IPS-NIHi7 (cell line): ENCODE measurements around the gene MED15.
"Not testable (repeated sequence)": the region's sequence is repeated elsewhere in the genome, so short reads cannot be mapped to it uniquely, and the experiment has no call there.

ENCODE experiments used
- DNase-seq: peaks from one replicate; pipeline ENCODE4 v3.0.0; 2012; ENCODE audit warnings: mixed read lengths; ENCODE audit errors: extremely low spot score

MED15 gene, protein sequence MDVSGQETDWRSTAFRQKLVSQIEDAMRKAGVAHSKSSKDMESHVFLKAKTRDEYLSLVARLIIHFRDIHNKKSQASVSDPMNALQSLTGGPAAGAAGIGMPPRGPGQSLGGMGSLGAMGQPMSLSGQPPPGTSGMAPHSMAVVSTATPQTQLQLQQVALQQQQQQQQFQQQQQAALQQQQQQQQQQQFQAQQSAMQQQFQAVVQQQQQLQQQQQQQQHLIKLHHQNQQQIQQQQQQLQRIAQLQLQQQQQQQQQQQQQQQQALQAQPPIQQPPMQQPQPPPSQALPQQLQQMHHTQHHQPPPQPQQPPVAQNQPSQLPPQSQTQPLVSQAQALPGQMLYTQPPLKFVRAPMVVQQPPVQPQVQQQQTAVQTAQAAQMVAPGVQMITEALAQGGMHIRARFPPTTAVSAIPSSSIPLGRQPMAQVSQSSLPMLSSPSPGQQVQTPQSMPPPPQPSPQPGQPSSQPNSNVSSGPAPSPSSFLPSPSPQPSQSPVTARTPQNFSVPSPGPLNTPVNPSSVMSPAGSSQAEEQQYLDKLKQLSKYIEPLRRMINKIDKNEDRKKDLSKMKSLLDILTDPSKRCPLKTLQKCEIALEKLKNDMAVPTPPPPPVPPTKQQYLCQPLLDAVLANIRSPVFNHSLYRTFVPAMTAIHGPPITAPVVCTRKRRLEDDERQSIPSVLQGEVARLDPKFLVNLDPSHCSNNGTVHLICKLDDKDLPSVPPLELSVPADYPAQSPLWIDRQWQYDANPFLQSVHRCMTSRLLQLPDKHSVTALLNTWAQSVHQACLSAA

DNA sequence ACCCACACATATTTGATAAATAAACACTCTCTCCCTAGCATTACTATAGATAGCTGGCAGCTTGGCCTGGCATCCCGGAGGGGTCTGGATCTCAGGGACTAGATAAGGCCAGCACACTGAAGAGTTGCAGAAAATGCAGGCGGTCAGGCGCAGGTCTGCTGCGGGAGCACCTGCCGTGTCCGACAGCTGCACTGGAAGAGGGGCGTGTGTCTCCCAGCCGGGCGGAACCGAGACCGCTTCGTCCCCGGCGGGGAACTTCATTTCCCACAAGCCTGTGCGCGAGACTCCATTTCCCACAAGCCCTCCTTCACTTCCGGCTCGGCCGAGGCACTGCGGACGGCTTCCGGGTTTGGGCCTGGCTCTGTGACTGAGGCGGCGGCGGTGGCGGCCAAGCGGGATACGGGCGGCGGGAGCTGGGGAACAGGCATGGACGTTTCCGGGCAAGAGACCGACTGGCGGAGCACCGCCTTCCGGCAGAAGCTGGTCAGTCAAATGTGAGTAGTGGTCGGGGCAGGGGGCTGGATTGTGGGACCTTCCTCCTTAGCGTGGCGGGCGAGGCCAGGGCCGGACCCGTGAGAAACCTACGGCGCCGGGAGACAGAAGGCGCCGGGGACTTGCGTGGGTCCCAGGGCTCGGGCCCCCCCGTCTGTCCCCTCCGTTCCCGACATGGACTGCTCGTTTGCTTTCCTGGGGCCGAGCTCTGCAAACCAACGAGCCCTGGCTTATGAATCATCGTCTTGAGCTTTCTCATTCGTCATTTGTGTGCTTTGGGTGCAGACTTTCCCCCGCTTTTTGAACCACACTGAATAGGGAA is at the start of gene MED15:
TSS of gene MED15 (plus strand) at position 358 of the 814 bp plus-strand sequence. CDS start at position 427, 69 bp downstream.
- DNase-seq = peak; percentile 90

DNA sequence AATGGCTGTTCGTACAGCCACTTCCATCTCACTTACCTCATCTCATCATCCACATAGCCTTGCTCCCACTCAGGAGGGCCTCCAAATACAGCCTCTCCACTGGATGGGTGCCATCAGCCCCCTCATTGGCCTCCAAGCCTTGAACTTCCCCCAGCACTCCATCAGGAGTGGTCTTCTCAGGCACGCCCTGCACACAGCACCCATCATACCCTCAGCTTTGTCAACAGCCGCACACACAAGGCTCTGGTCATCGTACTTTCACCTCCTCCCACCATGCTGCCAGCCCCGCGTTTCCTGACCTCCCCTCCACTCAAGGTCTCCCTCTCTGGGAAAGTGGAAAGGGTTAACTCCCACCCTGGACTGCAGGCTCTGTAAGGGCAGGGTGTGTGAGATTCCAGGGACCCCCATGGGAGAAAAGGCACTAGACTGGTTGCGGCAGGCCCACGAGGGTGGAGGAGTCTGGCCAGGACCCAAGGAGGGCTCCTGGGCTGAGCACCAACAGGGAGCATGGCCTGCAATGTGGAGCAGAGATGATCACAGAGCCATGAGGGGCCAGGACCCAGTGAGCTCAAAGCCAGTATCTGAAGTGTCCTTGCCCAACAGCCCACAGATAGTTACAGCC is 48.8 kb upstream of the MED15 start:
- no peak for DNase-seq

DNA sequence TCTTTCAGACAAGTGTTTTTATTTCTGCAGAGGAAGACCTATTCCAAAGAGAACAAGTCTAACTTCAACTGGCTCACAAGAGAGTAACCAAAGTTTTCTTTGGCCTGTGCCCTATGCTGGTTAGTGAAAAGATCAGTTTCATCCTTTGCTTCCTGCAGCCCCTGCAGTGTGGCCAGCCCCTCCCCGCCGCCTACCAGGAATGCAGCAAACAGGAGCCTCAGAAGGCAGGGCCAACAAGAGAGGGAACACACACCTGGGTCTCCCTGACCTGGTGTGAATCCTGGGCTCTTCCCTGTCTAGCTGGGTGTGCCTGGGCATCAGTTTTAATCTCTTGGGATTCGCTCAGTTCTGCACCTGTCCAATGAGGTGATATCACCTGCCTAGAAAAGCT is 48.3 kb upstream of the MED15 start:
- DNase-seq = no peak

DNA sequence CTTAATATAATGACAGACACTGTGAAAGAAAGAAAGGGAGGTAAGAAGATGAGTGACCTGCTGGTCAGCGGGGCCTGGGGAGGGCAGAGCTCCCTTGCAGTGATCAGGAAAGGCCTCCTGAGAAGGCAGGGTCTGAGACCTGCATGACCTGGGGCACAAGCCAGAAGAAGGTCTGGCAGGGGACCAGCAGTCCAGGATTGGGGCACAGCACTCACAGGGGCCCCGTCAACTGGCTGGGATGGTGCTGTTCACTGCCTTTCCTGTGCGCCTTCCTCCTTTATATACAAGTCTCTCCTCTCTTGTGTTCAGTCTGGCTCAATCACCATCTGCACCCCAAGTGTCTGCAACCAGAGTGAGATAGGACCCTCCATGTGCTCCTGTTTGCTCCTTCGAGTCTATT is 47.5 kb upstream of the MED15 start:
- no peak for DNase-seq

DNA sequence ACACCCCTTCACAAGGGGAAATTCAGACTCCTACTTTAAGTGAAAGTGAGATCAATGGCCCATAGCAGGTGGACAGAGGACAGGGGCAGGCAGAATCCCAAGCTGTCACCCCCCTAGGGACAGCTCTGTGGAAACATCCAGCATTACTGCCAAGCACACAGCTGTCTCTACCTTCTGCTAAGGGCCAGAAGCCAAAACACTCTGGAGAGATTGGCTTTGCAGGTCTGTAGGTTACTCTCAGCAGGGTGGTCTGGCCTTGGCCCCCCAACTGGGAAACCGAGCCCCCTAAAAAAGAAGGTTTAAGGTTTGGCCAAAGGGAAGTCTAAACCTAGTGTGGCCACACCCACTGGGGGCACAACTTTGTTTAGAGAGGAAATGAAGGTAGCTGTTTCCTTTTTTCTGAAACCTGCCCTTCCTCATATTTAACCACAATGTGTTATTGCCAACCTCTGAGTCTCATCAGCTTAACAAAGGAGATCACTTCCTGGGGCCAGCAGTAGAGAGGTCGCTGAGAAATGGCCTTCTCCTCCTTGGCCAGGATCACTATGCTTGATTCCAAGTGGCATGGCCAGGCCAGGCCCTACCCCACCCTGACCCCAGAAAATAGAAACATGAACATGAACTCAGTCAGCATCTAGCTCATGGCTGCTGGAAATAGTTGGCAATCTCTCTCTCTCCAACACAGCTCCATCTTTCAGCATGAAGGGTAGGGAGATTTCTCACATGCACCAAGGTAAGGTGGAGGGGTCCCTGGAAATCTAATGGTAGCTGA is 43.9 kb upstream of the MED15 start:
- DNase-seq = no peak

DNA sequence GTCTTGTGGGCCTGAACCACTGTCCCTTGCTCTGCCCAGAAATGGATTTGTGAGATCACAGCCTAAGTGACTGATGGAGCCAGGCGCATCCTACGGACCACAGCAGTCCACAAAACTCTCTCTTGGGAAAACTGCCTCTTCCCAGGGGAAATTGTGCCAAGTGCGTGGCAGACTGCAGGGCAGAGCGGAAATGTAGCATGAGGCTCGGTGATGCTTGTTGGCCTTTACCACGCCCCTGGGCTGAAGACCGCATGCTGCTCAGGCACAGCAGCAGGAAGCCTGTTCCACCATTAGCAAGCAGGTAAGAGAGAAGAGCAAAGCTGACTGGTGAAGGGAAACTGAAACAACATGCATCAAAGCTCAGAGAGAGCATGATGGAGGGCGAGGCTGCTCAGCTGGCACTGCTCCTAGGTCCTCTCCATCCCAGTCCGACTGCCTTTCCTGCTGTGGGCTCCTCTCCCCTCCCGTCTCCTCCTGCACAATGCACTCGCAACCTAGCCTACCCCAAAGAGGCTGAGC is 43.3 kb upstream of the MED15 start:
- DNase-seq = no peak

DNA sequence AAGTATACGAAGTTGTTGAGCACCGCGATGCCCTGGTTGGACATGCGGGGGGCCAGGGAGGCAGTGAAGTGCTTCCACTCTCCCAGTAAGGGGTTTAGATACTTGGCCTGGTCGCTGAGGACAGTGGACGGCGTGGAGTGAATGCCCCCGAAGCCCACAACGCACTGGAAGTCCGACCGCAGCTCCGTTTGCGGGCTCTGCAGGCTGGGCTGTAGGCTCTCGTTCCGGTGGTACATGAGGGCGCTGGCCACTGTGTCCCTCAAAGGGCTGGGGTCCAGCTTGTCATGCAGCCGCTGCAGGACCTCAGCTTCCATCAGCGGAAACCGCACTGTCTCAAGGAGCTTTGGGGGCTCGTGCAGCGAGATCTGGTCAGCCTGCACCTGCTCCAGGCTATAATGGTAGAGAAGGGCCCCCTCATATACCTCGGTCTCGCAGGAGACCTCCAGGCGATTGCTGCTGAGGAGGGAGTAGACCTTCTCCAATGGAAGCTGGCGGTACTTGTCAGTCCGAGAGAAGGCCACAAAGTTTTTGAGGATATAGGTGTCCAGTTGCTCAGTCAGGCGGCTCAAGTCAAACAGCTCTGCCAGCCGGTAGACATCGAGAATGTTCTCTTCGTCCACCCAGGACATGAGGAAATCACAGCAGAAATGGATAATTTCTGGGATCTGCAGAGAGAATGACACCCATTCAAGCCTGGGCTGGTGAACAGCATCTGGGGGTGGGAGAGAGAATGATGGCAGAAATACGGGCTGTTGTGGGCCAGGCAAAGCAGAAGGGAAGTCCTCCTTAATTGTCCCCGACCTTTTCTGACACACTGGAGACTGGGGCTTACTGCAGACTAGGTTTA is 42.3 kb upstream of the MED15 start:
- no peak for DNase-seq

DNA sequence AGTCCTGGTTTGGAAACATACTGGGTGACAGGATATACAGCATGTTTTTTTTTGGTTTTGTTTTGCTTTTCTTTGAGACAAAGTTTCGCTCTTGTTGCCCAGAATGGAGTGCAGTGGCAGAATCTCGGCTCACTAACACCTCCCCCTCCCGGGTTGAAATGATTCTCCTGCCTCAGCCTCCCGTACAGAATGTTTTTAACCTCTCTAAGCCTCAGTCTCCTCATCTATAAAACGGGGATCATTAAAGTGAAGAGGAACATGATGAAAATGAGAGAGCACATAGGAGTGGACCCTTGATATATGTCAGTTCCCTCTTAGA is 41.7 kb upstream of the MED15 start:
- no peak for DNase-seq

DNA sequence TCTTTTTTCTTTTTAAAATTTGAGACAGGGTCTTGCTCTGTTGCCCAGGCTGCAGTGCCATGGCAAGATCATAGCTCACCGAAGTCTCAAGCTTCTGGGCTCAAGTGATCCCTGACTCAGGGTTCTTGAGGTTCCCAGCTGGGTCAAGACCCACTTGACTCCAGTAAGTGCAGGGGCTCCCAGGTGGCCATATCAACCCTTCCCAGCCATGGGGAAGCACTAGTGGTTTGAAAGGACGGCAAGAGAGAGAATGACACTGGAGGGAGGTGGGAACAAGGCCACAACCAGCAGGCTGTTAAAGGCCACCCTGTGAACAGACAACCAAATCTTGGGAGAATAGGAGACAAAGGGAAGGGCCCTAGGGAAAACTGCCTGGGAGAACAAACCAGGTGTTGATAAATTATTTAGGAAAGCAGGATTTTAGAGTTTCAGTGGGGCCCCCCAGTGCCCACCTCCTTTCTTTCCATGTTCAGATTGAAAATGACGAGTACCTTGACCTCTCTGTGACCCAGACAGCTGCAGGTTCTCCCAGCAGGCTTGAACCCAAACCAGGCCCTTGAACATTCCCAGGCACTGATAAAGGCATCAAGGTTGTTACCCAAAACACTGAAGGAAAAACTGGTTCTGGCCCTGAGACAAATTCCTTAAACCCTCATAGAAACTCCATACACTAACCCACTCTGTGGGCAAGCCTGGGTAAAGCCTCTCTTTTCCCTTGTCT is 40.6 kb upstream of the MED15 start:
- DNase-seq = no peak

DNA sequence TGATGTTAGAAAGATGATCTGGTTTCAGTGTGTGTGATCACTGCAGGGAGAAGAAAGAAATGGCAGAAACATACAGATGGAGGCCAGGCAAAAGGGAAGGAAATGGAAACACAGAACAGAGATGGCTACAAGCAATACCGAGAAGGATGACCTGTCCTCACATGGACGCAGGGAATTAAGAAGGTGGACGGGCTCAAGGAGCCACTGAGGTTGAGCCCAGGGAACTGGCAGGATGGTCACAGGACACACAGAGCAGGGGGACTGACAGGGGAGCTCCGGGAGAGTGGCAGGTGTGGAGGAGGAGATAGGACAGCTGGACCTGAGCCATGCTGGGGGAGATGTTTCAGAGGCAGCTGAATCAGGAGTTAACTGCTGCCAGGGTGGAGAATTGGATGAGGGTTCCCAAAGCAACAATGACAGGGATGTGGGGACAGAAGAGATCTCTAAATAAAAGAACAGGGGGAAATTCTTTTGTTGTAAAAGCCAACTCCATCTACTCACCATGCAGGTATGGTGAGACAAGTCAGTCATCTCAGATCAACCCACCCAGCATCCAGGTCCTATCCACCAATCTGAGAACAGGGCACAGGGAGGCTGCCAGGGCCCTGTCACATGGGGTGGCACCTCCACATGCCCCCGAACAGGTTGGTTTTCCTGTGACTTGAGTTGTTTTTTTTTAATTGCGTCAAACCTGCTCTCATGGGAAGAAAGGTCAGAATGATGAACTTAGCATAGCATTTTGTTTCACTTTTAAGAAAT is 38.1 kb upstream of the MED15 start:
- DNase-seq = no peak

DNA sequence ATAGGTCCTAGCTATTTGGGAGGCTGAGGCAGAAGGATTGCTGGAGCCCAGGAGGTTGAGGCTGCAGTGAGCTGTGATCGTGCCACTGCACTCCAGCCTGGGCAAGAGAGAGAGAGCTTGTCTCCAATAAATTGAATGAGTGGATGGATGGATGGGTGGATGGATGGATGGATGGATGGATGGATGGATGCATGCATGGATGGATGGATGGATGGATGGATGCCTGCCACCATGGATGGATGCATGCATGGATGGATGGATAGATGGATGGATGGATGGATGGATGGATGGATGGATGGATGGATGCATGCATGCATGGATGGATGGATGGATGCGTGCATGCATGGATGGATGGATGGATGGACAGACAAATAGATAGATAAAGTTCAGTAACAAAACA is 36.9 kb upstream of the MED15 start:
- DNase-seq = not testable (repeated sequence)

DNA sequence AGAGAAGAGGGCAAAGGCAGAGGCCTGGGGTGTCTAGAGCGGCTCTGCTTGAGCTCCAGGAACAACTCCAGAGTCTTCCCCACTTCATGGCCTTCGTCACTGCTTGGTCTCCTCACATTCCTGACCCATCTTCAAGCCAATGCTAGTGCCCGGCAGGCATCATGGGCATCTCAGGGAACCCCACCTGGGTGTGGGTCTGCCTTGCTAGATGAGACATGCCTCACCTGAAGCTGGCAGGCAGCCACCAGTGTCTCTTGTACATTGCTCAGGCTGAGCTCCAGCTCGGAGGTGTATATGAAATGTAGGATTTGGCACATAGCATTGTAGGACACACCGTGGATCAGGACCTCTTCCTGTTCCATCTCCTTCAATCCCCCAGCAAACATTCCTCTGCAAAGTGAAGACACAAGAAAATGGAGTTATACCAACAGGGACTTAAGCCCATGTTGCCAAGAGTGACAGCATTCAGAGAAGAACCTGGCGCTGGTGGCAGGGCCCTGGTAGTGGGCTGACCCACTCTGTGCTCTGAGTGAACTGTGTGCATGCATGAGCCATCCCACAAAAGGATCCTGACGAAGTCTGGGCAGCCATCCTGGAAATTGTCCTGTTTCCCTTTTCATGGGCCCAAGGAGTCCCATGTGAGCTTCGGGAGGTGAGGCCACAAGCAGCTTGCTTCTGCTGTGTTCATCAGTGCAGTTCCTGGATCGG is 36.1 kb upstream of the MED15 start:
- no peak for DNase-seq

DNA sequence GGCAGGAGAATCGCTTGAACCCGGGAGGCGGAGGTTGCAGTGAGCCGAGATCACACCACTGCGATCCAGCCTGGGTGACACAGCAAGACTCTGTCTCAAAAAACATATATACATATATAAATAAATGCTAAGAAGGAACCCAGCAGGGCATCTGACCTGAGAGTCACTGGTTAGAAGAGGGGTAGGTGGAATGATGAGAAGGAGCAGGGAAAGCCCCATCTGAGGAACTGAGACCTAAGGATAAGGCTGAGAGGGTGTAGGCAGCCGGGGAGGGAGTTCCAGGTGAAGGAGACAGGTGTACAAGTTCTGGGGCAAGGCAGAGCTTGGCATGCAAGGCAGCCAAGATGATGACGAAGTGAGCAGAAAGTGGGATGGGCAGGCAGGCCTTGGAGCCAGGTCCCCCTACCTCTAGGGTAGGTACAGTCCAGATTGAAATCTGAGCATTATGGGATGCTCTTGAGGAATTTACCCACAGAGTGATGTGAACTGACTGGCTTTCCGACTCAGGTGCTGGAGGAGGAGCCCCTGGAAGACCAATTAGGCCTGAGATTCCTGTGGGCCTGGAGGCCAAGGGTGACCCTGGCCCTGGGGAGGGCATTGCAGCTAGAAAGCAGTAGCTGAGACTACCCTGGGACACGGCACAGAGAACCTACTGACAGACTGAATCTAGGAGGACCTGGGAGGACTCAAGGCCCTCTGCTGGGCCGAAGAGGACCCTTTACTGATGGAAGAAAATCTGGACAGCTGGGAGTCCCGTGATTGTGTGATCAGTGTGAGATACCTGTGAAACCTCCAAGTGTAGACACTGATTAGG is 34.6 kb upstream of the MED15 start:
- DNase-seq = no peak

DNA sequence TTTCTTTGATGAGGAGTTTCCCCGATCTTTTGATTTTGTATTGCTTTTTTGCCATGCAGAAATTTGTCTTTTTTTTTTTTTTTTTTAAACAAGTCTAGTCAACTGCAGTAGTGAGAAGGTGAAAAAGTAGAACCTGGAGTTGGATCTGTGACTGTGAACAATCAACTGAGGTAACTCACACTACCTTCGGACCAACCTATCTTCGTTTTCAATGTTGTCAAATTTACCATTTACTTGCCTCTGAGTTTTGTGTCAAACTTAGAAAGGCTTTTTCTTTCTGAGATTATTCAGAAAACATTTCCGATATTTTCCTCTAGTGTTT is 32.3 kb upstream of the MED15 start:
- no peak for DNase-seq

DNA sequence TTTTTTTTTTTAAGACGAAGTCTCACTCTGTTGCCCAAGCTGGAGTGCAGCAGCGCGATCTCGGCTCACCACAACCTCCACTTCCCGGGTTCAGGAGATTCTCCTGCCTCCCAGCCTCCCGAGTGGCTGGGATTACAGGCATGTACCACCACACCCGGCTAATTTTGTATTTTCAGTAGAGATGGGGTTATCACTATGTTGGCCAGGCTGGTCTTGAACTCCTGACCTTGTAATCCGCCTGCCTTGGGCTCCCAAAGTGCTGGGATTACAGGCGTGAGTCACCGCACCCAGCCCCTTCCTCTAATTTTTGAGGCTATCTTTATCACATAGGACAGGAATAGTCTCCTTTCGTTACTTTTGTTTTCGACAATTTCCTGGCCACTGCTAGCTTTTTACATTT is 31.8 kb upstream of the MED15 start:
- not testable (repeated sequence) for DNase-seq

DNA sequence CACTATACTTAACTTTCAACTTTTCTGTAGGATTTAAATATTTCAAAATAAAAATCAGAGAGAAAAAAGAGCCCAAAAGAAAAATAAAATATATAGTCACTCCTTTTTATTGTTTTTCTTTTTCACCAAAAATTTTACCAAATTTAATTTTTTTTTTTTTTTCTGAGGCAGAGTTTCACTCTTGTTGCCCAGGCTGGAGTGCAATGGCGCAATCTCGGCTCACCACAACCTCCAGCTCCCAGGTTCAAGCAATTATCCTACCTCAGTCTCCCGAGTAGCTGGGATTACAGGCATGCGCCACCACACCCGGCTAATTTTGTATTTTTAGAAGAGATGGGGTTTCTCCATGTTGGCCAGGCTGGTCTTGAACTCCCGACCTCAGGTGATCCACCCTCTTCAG is 29.4 kb upstream of the MED15 start:
- not testable (repeated sequence) for DNase-seq

DNA sequence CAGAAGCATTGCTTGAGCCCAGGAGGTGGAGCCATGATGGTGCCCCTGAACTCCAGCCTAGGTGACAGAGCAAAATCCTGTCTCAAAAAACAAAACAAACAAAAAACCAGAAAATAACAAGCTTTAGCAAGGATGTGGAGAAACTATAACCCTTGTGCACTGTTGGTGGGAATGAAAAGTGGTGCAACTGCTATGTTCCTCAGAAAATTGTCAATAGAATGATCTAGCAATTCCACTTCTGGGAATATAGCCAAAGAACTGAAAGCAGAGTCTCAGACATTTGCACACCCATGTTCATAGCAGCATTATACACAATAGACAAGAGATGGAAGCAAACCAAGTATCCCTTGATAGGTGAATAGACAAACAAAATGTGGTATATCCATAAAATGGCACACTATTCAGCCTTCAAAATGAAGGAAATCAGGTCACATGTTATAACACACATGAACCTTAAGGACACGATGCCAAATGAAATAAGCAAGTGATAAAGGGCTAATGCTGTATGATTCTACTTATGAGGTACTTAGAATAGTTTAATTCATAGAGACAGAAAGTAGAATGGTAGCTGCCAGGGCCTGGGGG is 27.7 kb upstream of the MED15 start:
- no peak for DNase-seq
